HG02798 (cell line): ENCODE results near the gene MGST3.
"Not testable (repeated sequence)": the region's sequence is repeated elsewhere in the genome, so short reads cannot be mapped to it uniquely, and the experiment has no call there.

ENCODE experiments used
- ATAC-seq: cut with Tn5 transposase; IDR thresholded peaks from one replicate; pipeline ENCODE4 v1.9.1; 2021; ENCODE audit warnings: mild to moderate bottlenecking; ENCODE audit not compliant: unreplicated experiment, poor library complexity

The MGST3 gene

DNA sequence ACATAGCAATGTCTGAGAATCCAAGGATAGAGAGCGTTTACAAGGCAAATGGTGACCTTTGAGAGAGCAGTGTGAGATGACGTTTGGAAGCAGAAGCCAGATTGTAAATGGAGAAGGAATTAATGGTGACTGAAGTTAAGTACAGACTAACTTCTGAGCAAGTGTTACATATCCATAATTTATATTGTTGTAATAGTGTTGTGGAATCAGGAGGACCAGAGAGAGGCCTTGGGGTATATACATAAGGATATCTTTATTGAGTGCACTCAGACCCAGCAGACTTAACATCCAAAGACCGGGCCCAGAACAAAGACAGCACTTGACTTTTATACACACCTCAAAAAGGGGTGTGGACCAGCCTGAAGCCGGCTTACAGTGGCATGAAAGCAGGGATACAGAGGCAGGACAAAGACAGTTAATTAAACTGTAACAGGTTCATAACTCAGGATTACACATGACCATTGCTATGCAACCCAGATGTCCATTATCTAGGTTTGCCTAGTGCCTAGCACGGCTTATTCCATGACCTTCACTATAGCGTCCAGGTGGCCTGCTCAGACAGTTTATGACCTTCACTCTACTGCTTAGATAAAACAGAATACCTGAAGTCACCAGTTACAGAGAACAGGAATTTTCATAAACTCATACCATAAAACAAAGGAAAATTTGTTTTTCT, 2.7 kb upstream of the MGST3 start:
- no peak for ATAC-seq

DNA sequence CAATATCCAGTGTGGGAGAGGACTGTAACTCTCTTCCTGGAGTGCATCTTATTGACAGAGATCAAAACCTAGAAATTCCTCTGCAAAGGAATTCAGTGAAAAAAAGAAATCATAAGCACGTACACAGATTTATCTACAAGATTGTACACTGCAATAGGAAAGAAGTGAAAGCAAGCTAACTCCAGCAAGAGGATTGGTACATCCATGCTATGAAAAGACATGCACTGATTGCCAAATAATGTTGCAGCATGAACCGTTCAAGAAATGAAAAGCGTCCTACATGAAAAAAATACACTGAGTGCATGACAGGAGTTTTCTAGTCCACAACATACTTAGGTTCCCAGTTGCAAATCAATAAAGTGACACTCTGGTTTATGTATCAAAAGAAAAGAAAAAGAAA, 1.9 kb upstream of the MGST3 start:
- ATAC-seq, result no peak

DNA sequence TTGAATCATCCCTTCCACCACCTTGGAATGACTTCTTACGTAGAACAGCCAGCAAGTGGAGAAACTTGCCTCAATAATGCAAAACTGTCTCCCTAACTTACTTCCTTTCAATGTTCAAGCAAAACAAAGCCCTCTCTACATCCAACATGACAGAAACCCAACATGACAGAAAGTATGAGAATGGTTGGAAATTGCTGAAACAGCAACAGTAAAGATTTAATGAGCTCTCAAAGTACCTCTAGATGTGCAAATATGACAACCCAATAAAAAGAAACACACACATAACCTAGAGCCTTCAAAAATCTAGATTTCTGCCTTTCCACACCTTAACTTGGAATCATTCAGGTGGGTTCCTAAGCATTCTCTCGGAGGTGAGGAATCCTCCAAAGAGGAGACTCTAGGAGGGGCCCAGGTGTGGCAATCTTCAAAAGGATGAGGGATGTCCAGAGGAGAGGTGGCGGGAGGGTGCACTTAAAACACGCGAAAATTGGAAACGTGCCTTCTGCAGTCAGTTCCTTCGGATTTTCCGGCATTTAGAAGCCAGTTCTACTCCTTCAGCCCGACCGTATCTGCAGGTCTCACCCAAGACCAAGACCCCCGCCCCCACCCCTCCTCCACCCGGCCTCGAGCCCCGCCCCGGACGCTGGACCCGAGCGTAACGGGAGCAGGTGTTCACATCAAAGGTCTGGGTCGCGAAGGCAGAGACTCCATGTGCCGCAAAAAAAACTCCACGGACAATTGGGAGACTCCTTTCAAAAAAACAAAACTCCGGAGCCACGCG, 996 bp upstream of the MGST3 start:
- peak; percentile 2 for ATAC-seq

DNA sequence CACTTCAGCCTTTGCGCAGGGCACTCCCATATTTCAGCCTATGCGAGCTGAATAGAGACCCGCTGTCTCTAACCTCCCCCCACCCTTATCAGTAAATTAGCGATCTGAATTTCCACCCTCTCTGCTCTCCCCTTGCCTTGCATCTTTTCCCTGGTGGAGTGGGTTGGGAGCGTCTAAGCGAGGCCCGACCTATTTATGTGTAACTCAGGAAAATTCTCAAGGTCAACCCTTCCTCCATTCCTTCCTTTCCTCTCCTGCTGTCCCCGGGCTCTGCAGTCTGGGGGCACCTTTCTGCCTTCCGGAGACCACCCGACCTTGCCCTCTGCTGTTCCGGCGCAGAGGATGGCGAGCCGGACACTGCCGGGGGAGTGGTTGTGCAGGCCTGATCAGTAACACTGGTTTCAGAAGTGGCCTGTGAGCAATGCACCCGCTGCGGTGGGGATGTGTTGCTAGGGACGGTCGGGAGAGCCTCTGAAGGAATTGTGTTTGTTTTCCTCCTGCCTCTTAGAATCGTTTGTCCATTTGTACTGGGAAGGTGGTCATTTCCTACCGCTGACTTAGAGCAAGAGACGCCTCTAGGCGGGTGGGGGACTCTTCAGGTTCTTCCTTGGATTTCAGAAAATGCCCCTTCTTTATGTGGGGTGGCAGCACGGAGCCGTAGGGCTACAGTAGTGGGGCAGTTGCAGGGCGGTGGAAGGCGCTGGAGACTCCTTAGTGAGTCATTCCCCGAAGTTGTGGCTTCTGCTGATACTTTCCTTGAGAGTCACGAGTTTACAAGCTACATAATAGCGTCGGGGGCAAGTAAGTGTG, 513 bp downstream of the MGST3 start:
- peak; percentile 24 for ATAC-seq

DNA sequence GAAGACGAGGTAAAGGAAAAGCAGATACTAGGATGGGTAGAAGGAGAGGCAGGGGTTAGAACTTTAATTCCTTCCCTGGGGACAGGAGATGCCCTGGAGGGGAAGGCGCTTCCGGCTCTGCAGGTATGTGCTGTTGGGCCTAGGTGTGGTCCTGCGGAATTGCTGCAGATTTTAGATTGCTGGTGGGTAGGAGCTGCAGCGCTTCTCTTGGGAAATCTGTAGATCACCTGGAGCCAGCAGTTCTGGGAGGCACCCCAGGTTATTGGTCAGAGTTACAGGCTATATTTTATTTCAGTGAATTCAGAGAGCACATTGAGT, 1.1 kb downstream of the MGST3 start:
- no peak for ATAC-seq

DNA sequence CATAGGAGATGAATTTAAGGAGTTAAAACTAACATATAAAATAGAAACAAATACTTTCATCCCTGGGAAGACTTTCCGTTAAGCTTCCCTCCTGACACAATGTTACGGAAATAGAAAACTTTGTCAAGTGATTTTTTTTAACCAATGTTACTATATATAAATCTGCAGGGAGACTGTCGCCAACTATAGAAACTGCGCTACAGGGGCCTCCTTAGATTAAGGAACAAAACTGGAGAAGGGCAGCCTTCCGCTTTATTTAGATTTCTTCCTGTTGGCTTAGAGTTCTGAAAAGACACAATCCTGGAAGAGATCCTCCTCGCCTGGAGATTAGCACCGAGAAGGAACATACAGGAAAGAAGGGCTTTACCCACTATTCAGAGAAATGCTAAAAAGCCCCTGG, 1.5 kb downstream of the MGST3 start:
- ATAC-seq, result no peak

DNA sequence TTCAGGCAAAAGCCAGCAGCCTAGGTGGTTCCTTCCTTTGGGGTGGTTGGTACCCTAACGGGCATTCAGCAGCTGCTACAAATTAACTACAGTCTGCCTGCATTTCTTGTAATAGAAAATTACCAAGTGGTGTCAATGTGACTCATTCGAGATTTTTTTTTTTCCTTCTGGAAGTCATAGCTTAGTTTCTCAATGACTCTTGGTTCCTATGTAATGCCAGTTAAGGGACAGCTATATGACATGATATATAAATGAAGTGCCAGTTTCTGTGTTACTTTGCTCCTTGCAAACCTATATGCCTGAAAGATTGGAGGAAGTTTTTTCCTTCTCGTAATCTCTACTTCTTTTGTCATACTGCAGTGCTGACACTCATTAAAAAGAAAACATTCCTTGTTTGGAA, 2.6 kb downstream of the MGST3 start:
- no peak for ATAC-seq

DNA sequence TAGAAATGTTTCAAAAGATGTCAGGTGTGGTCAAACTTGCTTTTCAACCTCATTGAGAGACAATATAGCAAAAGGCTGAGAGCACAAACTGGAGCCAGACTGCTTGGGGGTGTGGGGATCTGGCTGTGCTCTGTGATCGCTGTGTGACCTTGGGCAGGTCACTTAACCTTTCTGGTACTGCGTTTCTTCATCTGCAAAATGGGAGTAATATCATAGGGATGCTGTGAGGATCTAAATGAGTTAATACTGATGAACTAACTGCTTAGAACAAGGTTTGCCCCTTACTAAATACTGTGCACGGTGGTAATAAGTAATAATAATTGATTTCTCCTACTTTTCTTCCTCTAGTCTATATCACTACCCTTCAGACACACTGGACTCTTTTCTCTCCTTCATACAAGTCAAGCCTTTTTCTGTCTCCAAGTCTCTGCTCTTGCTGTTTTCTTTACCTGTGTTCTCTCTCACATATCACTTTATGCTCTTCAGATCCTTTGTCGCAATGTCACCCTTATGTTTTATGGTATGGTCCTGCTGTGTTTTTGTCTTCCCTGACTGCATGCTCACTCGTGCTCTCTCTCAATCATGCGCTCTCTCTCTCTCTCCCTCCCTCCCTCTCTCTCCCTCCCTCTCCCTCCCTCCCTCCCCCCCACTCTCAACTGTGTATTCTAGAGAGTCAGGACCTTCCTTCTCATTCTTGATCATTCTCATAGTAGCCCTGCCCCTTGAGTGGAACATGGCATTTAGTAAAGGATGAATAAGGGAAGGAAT, 3.3 kb downstream of the MGST3 start:
- ATAC-seq, result no peak

DNA sequence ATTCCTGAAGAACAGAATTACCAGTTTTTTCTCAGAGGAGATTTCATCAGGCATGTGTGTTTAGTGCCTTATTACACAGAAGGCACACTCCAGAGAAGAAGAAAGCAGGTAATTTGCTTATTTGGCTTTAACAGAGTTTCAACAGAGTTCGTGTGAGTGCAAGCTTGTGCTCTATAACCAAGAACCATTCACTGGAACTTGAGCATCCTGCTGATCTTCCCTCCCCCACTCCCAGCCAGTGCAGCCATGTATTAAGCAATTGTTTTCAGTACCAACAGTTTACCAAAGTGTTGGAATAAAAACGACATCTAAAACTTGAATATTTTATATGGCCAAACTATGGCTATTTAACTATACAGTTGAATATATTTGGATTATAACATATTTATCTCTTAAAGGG, 4.3 kb downstream of the MGST3 start:
- no peak for ATAC-seq

DNA sequence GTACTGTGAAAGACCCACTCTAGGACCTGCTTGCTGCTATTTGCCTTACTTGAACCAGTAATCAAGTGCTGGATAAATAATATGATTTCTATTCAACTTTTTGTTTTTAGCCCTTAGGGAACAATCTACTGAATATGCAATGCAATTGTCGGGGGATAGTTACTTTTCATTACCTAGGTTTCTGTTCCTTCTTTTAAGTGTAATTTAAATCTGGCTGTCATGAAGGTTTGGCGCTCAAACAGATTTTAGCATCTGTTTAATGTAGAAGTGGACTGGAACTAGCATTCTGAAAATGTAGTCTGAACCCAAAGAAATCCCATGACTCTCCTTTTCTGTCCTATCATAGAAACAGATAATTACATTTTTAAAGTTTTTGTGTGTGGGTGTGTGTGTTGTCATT, 4.8 kb downstream of the MGST3 start:
- no peak for ATAC-seq

DNA sequence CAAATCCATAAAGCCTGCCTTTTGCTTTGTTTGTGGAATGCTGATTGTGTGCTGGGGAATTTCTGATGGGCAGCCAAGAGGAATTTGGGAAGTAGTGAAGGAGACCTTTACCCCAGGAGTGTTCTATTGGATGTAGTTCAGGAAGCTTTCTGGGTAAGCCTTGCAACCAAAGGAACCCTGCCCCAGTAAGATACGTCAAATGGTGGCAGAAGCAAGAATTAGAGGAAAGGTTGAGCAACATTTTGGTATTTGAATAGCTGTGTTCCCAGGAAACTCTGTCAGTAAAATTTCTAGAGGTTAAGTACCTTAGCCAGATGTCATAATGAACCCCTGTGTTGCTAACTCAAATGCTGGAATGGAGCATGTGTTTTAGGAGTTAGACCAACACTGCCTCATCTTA, 6.4 kb downstream of the MGST3 start:
- ATAC-seq, result no peak

DNA sequence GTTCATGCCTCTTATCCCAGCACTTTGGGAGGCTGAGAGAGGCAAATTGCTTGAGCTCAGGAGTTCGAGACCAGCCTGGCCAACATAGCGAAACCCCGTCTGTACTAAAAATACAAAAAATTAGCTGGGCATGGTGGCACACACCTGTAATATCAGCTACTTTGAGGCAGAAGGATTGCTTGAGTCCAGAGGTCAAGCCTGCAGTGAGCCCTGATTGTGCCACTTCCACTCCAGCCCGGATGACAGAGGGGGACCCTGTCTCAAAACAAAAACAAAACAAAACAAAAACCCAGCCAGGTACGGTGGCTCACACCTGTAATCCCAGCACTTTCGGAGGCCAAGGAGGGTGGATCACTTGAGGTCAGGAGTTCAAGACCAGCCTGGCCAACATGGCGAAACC, 7.2 kb downstream of the MGST3 start:
- not testable (repeated sequence) for ATAC-seq

DNA sequence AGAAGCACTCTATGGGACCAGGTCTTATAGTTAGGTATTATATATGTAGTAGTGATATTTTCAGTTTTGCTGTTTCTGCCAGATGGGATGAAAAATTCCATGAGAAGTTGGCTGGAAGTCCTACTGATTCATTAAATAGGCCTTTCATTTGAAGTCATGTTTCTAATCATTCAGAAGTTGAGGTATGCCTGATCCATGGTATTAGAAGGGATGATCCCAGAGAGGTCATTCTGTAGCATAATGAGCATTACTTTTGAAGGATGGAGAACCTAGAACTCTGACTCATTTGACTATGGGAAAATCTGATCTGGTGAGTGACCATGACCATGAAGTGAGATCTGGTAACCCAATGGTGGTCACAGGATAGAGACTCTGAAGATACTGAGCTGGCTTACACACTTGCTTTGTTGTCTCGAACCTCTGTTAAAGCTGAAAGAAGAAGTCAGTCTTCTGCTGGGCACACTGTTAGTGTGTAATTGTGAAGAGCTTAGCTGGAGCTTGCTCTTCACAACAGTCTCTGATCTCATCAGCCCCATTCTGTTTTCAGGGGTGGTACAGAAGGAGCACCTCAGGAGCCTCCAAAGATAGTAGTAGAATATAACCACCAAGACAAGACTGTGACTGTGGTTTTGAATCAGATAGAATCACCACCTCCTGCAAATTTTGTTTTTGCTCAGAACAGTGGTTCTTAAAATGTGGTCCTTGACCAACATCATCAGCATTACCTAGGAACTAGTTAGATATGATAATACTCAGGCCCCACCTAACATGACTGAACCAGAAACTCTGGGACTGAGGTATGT, 9.0 kb downstream of the MGST3 start:
- no peak for ATAC-seq

DNA sequence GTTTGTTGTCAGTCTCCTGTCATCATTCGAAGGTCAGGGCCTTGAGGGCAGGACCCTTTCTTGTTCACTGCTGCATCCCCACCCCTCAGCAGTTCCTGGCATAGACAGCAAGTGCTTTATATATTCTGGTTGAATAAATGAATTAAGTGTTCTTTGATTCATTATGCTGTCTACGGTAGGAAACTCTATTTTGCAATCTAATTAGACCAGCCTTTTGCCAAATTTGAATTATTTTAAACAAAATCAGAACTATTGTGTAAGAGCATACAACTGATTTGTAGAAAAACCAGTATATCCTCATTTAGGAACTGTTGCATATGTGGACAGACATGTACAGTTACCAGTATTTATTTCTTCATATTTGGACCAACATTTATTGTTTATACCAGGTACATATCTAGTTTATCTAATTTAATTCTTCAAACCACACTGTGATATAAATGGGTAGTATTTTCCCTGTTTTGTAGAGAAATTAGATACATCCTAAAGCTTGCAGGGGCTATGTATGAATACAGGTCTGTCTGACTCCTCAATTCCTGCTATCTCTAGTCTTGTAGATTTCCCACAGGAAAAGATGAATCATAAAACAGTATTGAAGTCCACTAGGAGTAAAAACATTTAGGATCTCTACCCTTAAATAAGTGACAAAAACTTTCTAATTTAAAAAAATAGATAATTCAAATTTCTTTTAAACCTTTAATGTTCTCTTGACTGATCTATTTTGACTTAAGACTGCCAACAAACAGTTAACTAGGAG, 10.4 kb downstream of the MGST3 start:
- ATAC-seq, result no peak

DNA sequence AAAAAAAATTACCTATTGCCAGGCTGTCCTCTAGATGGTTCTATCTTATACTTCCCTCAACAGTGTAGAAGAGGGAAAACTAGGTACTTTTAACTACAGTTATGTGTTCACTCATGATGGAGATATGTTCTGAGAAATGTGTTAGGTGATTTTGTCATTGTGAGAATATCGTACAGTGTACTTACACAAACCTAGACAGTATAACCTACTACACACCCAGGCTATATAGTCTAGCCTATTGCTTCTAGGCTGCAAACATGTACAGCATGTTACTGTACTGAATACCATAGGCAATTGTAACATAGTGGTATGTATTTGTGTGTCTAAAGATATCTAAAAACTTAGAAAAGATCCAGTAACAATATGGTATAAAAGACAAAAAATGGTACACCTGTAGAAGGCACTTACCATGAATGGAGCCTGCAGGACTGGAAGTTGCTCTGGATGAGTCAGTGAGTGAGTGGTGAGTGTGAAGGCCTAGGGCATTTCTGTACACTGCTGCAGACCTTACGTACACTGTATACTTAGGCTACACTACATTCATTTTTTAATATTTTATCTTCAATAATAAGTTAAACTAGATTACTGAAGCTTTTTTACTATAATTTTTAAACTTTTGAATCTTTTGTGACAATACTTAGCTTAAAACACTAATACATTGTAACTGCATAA, 13.2 kb downstream of the MGST3 start:
- no peak for ATAC-seq

DNA sequence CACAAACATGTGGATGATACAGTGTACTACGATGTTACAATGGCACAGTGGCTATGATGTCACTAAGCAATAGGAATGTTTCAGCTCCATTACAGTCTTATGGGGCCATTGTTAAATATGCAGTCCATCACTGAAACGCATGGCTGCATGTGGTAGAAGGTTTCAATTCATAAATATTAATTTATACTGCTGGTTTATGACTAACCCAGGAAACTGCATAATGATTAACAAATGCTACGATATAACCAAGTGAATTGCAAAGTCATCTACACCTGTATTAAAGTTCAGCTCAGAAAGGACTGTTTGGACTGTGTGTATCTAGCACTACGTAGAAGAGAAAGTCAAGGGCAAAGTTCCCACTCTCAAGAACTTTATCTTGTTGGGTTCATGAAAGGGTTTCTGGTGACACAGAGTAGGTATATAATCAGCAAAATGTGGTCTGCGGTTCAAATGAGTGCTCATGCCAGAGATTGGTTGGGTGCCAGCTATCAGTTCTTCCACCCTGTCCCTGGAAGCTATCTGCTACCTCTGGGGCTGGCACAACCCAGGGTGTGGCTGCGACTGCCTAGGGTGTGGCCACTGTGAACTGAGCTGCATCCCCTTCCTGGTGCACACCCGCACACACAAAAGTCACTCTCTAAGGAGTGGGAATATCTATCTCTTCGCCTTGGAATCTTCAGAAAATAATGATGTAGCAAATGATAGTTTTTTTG, 14.8 kb downstream of the MGST3 start:
- peak; percentile 41 for ATAC-seq

DNA sequence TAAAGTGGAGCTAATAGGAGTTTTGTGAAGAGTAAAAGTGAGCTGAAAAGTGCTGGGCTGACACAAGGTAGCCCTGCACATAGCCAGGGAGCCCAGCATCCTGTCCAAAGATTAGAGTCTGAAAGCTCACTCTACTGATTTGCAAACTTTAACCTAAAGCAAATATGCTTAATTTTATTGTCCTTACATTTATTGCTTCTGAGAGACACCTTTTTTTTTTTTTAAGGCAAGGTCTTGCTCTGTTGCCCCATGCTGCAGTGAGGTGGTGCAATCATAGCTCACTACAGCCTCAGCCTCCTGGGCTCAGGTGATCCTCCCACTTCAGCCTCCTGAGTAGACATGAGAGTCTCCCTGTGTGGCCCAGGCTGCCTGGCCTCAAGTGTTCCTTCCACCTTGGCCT, 16.5 kb downstream of the MGST3 start:
- no peak for ATAC-seq

DNA sequence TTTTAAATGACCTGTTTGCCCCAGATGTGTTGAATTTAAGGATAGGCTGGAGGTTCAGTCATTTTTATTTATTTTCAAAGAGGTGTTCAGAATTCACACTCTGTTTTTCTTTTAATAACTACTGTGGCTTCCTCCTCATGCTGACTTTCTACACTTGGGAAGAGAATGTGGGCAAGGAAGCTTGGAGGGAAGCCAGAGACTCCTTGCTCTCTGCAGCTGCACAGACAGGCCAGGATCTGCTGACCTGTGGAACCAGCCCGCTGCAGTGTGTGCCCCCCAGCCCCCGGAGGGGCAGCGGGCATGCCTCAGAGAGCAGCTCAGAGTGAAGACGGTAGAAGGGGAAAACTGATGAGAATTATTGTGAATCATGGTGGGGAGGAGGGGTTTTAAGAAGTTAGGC, 16.9 kb downstream of the MGST3 start:
- ATAC-seq, result no peak
